Stimulated activated CD4-positive, alpha-beta T cell treated with anti-CD3 and anti-CD28 coated beads, Interleukin-2, amount 100 ng/mL, for 24 hours (primary cell): Measurements from ENCODE around the gene PLIN4.

ENCODE experiments used
- DNase-seq, 2 donors: peaks; one replicate each; pipeline ENCODE4 v3.0.0-alpha.2; 2020

Gene PLIN4

DNA sequence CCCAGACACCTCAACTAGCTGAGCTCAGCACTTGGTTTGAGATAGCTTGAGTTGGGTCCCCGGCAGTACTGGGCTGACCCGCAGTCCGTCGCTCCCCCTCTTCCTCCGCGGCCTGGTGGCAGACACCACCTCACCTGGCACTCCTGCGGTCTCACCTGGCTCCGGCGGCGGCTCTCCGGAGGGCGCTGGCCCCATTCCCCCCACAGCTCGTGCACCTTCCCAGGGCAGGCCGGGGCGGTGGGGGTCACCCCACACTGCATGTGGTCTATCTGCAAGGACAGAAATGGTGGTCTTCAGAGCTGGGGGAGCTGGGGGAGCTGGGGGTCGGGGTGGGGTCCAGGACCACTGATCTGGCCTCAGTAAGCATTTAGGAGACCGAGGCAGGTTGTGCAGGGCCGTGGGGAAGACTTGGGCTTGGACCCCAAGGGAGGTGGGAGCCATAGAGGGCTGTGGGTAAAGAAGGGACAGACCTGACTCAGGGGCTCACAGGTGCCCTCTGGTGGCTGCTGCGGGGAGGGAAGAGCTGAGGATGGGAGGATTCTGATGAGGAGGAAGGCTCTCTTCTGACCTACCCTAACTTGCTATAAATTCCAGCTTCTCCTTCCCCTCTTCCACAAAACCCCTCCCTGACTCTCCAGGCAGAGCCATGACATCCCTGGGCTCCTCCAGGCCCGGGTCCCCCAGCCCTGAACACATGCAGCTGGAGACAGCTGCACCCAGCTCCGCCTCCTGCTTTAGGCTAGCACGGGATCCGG lies 6.7 kb upstream of the PLIN4 start:
- DNase-seq, result peak; percentile 80 to 81

DNA sequence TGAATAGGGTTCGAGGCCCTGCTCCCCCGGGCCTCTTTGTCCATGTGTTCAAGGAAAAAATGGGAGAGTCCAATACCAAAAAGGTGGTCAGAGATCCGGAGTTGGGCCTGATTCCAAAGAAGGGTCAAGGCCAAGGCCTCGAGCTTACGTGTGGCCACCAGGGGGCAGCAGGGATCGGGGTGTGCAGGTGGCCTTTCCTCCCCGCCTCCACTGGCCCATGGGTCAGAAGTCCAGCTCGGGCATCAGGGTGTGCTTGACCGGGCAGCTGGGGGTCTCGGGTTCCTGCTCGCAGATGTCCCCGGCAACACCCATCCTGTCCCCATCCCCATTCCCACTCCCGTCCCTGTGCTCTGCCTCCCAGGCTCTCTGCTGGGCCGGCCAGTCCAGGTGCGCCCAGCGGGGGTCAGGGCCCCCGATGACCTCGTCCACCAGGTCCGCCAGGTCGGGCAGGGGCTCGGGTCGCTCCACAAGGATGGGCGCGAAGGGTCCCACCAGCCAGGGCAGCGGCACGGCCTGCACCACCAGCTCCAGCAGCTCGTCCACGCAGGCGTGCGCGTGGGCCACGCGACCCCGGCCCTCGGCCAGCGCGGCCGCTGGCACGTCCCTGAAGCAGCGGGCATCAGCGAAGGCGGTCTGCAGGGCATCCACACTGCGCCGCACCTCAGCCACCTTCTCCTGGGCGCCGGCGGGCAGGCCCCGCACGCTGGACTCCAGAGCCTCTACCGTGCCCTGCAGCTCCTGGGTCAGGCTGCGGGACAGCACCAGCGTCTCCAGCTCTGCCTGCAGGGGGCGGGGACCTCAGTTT lies 5.2 kb upstream of the PLIN4 start:
- DNase-seq, result peak; percentile 44 to 56

DNA sequence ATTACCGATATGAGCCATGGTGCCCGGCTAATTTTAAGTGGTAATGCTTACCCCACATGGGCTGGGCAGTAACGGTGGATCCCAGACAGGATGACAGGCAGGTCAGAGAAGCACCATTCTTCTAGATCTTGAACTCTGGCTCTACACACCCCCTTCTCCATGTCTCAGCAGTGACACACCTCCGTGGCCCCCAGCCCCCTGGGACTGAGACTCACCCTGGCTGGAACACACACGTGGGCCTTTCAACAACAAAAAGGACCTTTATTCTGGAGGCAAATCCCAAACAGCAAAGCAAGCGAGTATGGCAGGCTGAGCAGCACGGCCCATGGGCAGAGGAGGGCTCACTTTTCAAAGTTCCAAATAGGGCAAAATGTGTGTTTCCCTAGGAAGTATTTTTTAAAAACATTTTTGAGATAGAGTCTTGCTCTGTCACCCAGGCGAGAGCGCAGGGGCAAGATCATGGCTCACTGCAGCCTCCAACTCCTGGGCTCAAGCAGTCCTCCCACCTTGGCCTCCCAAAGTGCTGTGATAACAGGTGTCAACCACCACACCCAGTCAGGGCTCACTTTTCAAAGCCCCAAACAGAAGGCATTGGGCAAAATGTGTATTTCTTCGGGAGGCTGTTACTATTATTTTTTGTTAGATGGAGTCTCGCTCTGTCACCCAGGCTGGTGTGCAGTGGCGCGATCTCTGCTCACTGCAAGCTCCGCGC lies 4.2 kb upstream of the PLIN4 start:
- DNase-seq, result no peak

DNA sequence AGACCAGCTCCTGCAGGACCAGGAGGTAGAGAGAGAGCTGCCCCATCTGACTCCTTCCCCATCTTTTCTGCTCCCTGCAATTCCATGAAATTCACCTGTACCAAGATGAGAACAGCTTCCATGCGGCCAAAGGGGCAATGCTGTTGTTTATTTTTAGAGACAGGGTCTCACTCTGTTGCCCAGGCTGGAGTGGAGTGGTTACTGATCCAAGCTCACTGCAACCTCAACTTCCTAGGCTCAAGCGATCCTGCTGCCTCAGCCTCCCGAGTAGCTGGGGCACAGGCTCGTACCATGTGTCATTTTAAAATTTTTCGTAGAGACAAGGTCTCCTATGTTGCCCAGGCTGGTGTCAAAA lies 3.6 kb upstream of the PLIN4 start:
- no peak for DNase-seq

DNA sequence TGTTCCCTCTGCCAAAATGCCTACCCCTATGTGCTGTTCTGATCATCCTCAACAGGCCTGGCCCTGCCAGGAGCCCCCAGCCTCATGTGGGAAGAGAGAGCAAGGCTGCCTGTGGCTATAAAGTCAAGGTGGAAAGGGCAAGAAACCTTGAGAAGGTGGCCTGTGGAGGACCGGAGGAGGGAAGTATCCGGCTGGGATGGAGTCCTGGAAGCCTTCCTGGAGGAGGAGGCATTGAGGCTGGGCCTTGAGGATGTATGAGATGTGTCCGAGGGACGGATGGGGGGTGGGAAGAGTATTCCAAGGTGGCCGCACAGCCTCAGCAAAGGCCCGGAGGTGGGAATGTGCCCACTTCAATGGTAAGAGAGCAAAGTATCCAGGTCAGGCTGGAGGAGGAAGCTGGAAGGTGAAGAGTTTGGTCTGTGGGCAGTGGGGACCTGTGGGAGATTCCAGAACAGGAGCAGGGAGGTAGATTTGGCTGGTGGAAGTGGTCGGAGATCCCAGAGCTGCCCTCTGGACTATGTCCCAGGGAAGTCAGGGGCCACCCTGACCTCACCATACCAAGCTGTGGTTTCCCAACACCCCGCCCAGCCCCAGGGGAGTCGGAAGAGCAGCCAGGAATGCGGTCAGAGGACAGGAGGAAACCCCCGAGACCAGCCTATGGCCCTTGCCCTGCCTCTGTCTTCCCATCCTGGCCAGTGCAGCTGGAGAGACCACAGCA lies 3.0 kb upstream of the PLIN4 start:
- no peak for DNase-seq

DNA sequence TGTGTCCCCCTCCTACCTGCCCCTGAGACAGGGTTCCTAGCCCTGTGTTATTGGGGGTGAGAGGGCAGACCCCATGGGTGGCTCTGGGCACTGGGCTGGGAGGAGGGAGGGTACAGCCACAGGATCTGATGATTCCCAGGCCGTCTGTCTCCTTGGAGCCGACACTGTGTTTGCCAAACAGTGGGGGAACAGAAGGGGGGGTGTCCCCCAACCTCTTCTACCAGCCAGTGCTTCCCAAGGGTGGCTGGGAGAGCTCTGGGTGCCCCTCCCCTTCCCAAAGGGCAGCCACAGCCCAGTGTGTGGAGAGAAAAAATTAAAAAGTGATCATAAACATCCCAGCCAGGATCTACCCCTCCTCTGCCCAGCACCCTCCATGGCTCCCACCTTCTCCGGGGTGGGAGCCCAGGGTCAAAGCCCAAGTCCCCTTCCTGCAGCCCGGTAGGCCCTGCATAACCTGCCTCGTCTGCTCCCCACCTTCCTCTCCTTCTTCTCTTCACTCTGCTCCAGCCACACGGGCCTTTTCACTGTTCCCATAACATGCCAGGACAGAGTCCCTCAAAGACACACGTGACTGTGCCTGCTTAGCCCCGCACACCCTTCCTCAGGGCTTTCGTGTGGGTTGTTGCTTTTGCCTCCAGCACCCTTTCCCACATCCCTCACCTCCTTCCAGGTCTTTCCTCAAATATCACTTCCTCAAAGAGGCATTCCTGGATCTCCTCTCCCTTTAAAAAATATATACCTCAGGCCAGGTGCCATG lies 1.4 kb upstream of the PLIN4 start:
- DNase-seq, result no peak

DNA sequence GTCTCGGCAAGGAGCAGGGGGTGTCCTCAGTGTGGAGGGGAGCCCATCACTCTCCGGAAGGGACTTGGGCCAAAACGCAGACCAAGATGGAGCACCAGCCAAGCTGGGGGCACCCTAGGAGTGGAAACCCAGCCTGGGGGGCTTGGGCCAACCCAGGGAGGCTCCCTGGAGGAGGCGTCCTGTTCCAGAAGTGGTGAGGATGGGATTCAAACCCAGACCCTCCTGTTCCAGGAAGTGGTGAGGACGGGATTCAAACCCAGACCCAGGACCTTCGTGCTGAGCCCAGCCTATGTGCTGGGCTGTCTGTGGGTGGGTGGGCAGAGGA lies 848 bp upstream of the PLIN4 start:
- DNase-seq, result no peak

DNA sequence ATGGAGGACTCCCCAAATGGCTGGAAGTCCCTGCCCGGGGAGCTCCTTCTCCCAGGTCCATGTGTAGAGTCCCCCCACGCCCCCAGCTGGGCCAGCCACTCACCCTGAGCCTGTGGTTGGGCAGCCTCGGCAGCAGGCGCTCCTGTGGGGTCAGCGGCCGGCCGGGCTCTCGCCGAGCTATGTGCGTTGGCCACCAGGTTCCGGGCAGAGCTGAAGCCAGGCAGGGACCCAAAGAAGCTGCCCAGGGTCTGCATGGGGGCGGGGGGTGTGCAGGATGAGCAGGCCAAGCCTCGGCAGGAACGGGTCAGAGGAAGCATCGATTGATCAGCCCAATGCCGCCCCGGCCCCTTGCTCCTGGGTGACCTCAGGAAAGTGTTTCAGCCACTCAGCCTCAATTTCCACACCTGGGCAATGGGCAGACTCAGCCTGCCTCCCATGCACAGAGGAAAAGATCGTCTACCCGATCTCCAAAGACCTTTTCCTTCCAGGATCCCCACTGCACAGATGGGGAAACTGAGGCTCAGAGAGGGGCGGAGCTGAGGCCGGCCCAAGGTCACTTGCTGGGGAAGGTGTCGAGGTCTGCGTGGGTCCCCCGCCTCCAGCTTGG lies 732 bp downstream of the PLIN4 start:
- no peak for DNase-seq

DNA sequence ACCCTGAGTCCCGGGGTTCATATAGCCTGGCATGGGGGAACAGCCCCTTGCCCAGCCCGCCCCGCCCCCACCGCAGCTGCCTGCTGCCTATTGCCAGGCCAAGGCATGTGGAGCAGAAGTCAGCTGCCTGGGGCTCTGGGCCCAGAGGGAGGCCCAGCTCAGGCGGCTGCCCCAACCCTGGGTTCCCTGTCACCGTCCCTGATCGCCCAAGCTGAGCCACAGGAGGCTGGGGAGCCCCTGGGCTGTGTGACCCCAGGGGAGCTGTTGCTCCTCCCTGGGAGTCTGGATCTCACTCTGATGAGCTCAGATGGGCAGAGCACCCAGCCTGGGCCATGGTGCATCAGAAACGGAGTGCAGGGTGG lies 1.4 kb downstream of the PLIN4 start:
- DNase-seq, result no peak

DNA sequence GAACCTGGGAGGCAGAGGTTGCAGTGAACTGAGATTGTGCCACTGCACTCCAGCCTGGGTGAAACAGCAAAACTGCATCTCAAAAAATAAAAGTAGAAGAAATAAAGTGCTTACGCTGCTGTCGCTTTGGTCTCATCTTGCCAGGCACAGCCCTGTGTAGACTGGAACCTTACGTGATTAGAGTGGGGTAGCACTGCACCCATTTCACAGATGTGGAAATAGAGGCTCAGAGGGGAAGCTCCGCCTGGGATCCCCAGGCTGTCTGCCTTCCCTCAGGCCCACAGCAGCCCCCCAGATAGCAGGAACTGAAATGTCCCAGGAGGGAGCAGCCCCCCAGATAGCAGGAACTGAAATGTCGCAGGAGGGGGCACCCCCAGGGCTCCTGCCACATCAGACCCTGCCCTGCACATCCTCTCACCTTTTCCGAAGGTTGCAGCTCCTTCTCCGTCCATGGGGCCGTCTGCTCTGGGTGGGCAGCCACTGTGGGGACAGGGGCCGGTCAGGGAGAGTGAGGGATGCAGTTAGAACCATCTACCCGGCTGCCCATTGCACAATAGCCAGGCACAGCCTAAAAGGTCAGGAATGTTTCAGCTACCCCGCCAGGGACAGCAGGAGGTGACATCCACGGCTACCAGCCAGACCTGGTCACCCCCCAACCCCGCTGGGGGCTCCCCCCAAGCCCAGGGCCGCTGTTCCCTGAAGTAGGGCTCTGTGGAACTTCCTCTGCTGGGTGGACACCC lies 1.9 kb downstream of the PLIN4 start:
- no peak for DNase-seq

DNA sequence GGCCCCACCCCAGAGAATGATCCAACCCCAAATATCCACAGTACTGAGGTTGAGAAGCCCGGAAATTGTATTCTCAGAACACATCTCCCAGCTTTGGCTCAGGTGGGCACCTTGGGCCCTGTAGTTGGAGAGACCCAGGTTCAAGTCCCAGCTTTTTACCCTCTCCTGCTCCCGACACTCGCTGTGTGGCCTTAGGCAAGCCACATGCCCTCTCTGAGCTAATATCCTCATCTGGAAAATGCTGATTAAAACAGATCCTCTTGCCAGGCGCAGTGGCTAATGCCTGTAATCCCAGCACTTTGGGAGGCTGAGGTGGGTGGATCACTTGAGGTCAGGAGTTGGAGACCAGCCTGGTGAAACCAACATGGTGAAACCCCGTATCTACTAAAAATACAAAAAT lies 2.6 kb downstream of the PLIN4 start:
- DNase-seq, result no peak

DNA sequence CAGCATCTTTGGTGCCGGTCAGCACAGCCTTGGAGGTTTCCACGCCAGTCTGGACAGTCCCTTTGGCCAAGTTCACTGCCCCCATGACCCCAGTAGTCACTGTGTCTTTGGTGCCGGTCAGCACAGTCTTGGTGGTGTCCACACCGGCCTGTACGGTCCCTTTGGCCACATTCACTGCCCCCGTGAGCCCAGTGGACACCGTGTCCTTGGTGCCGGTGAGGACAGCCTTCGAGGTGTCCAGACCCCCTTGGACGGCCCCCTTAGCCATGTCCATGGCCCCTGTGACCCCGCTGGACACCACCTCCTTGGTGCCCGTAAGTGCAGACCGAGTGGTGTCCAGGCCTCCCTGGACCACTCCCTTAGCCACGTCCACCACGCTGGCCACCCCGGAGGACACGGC lies 5.0 kb downstream of the PLIN4 start:
- DNase-seq, result no peak

DNA sequence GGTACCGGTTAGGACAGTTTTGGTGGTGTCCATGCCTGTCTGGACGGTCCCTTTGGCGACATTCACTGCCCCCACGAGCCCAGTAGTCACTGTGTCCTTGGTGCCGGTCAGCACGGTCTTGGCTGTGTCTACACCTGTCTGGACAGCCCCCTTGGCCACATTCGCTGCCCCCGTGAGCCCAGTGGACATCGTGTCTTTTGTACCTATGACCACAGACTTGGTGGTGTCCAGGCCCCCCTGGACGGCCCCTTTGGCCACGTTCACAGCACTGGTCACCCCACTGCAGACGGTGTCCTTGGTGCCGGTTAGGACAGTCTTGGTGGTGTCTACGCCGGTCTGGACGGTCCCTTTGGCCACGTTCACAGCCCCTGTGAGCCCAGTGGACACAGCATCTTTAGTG lies 6.2 kb downstream of the PLIN4 start:
- DNase-seq, result no peak

DNA sequence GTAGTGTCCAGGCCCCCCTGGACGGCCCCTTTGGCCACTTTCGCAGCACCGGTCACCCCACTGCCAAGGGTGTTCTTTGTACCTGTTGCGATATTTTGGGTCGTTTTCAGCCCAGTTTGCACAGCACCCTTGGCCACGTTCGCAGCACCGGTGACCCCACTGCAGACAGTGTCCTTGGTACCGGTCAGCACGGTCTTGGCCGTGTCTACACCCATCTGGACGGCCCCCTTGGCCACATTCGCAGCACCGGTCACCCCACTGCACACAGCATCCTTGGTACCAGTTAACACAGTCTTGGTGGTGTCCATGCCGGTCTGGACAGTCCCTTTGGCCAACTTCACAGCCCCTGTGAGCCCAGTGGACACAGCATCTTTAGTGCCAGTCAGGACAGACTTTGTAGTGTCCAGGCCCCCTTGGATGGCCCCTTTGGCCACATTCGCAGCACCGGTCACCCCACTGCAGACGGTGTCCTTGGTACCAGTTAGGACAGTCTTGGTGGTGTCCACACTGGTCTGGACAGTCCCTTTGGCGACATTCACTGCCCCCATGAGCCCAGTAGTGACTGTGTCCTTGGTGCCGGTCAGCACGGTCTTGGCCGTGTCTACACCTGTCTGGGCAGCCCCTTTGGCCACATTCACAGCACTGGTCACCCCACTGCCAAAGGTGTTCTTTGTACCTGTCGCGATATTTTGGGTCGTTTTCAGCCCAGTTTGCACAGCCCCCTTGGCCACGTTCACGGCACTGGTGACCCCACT lies 6.8 kb downstream of the PLIN4 start:
- DNase-seq, result no peak

DNA sequence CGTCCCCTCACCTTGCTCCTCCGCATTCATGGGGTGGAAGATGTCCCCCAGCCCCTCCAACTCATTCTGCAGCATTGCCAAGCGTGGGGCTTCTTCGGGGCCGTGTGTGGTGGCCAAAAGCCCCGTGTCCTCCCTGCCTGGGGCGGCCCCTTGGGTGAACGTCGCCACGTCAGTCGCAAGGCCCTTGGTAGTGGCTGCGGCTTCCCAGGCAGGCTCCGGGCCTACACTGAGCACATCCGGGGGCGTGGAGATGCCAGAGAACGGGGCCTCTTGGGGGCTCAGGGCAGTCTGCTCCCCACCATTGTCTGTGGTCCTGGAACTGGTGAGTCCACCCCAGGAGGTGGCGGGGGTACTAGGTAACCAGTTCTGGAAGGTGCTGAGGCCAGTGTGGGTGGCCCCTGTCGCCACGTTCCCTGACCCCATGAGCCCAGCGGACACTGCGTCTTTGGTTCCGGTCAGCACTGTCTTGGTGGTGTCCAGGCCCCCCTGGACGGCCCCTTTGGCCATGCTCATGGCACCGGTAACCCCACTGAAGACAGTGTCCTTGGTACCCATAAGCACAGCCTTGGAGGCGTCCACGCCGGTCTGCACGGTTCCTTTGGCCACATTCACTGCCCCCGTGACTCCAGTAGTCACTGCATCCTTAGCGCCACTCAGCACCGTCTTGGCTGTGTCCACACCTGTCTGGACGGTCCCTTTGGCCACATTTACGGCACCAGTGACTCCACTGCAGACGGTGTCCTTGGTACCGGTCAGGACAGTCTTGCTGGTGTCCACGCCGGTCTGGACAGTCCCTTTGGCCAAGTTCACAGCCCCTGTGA lies 7.6 kb downstream of the PLIN4 start:
- no peak for DNase-seq

DNA sequence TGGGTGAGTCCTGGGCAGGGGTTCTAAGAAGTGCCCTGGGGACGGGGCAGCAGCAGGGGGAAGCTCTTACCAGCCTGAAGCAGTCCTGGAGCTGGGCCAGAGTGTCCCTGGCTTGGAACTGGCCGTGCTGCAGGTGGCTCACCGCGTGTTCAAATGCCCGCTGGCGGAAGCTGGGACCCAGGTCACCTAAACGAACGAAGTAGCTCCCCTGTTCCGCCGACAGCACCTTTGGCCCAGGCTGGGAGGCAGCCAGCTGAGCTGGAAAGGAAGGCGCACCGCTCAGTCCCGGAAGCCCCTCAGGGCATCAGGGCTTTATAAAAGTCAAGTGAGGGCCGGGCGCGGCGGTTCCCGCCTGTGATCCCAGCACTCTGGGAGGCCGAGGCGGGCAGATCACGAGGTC lies 9.6 kb downstream of the PLIN4 start:
- no peak for DNase-seq

DNA sequence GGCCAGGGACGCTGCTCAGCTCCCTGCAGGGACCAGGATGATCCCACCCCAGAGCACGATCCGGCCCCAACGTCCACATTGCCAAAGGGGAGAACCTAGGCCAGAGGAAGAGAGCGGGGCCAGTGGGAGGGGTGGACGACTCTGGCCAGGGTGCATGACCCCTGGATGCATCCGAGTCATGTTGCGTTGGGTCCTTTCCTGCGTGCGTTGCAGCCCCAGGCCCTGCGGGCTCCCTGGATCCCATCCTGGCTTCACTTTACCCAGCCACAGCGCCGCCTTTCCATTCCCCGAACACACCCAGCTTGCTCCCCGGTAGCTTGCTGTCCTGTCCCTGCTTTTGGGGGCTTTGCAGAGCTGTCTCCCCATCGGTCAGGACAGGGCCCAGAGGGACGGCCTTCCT lies 10.5 kb downstream of the PLIN4 start:
- no peak for DNase-seq

DNA sequence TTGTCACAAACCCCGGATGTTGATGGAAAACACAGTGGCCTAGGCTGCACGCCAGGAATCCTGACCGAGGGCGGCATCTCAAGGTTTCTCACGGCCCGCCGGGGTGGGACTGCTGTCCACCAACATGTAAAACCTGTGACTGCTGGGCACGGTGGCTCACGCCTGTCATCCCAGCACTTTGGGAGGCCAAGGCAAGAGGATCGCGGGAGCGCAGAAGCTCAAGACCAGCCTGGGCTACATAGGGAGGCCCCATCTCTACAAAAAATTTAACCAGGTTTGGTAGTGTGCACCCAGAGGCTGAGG lies 11.2 kb downstream of the PLIN4 start:
- DNase-seq, result no peak

DNA sequence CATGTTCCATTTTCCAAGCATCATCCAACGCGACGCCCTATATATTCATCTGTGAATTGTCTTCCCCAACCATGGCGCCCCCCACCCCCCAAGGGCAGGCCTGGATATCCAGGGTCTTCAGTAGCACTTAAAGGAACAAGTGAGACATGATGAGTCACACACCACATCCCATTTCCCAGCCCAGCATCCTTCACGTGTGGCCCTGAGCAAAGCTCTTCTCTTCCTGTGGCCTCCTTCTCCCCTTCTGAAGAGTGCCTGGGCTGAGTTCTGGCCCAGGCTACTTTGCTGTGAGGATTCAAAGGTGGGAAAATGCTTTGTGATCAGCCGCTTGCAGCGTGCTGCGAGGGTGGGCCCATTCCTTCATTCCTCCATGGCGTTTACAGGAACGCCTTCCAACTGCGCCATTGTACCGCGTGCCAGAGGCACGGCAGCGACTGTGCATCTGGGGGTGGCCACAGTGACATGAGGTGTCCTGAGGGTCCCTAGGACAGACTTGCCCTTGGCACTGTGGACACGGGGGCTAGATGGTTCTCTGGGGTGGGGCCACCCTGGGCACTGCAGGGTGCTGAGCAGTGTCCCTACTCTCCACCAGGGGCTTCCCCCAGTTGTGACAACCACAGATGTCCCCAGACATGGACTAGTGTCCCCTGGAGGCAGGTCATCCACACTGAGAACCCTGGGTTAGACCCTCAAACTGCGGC lies 11.7 kb downstream of the PLIN4 start:
- no peak for DNase-seq
